Activated effector memory CD4-positive, alpha-beta T cell treated with Interleukin-2 at 50 U/mL for 16 hours (primary cell): ENCODE data around the gene ZNHIT3.
"Not testable (repeated sequence)": the region's sequence is repeated elsewhere in the genome, so short reads cannot be mapped to it uniquely, and the experiment has no call there.

Source experiments
- DNase-seq: peaks from one replicate; pipeline ENCODE4 v3.0.0-alpha.2; 2020

ZNHIT3 gene

DNA sequence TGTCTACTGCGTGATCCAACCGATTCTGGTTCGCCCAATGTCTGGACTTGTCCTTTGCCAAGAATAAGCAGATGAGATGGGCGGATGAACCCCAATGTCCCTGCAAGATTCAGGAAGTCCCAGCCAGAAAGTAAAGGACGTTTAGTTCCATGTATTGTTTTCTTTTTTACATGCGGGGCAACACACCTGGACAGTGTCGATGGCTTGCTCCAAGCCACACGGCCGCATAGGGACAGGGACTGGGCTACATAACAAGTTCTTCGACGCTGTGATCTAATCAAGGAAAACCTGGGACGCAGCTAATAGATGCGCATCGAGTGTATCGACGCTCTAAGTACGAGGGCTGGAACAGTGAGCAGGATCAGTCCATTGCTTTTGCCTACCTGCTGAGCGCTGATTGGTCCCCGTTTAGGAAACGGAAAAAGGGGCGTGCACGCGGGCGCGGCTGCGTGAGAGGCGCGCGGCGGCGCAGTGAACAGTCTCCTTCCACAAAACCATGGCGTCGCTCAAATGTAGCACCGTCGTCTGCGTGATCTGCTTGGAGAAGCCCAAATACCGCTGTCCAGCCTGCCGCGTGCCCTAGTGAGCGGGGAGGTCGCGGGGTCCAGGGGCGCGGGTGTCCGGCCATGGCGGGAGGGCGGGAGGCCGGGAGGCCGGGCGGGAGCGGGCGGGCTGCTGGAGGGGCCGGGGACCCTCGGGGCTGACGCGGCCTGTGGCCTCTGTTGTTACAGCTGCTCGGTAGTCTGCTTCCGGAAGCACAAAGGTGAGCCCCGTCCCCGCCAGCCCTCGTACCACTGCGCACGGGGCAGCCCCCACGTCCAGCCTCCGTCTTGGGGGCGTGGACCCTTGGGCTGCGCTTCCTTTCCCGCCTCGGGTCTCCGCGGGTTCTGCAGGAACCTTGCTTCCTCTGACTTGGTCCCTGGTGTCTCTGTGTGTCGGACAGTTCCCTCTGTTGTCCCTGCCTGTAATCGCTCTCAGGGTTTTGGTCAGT is at the start of gene ZNHIT3:
ZNHIT3 (plus strand) TSS at position 478 of the 991 bp plus-strand sequence; CDS start at position 497, 19 bp downstream.
- DNase-seq: peak; percentile 88

DNA sequence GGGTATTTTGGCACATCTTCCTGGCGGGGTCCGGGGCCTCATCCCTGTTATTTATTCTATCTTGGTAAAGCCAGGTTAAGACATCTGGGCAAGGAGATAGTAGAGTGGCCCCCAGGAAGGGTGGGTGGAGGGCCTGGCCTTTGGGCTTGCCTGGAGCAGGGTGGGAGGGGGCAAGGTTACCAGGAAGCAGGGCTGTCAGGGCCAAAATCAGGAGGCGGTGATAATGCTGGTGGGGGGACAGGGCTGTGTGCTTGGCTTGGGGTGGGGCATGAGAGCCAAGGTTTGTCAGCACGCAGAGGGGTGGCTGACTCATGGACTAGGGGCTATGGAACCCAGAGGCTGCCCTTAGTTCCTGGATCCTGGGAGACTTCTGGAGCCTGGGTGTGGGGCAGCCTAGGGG is 44.7 kb upstream of the ZNHIT3 start:
- DNase-seq: not testable (repeated sequence)

DNA sequence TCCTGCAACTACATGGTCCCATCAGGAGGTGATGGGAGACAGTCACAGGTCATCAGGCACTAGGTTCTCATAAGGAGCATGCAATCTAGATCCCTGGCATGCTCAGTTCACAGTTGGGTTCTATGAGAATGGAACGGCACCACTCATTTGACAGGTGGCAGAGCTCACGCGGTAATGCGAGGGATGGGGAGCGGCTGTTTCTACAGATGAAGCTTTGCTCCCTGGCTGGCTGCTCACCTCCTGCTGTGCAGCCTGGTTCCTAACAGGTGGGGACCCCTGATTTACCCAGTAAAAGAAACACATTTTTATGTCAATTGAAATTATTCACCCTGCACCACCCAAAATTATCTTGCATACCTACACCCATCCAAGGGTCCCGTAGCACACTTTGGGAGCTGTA is 42.7 kb upstream of the ZNHIT3 start:
- no peak for DNase-seq

DNA sequence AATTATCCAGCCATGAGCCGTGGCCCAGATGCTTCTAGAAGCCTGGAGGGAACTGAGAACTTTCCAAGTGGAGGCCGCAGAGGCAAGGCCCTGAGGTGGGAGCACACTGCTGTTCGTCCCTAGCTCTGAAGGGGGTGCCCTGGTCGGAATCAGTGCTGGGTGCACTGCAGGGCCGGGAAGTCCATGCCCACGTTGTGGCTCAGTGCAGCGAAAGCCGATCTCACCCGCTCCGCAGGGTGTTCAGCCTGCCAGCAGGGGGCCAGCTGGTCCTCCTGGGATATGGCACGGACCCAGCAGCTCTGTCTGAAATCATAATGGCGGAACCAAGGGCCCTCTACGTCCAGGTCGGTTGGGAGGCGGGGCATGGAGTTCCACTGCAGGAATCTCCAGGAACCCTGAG is 36.5 kb upstream of the ZNHIT3 start:
- not testable (repeated sequence) for DNase-seq

DNA sequence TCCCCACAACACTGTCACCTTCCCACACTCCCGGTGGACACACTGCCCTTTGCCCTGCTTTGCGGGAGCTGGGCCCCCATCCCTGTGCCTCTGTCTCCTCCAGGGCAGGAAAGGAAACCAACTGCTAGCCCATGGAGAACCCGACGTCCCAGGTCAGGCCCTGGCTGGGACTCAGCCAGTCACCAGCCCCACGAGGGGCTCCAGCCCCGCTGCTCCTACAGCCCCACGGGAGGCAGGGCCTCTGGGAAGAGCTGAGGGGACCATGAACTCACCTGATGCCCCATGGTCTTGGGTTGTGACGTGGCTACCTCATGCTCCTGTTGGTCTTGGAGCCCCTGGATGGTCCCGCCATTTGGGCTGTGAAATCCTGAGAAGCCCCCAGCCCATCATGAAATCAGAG is 33.6 kb upstream of the ZNHIT3 start:
- not testable (repeated sequence) for DNase-seq

DNA sequence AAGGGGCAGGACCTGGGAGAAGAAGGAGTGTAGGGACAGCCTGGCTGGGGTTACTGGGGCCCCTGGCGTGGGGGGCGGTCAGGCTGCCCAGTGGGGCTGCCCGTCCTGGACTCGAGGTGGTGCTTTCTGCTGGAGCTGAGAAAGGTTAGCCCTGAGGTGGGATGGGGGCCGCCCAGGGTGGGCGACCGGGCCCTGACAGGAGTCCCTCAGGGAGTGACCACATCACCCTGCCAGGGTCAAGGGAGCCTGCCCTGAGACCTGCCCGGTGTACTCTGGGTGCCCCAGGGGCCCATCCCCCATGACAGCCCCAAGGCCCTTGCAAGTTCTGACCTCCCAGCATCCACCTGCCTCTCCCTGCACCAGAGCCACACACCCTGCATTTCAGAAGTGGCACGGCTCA is 28.8 kb upstream of the ZNHIT3 start:
- DNase-seq: not testable (repeated sequence)

DNA sequence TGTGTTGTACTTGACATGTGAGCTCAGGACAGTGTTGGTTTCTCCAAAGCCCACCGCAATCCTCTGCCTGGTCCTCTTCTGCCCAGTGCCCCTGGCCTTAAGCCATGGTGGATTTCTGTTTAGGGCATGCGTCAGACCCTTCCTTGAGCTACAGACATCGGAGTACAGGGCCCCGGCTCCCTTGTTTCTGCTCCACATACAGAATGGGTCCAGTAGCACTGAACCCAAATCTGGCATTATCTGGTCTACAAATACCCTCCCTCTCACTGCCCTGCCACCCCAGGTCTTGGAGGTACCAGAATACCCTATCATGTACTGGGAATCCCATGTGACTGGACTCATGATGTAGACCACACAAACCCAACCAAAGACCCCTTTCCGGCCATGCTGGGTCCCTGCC is 27.4 kb upstream of the ZNHIT3 start:
- no peak for DNase-seq

DNA sequence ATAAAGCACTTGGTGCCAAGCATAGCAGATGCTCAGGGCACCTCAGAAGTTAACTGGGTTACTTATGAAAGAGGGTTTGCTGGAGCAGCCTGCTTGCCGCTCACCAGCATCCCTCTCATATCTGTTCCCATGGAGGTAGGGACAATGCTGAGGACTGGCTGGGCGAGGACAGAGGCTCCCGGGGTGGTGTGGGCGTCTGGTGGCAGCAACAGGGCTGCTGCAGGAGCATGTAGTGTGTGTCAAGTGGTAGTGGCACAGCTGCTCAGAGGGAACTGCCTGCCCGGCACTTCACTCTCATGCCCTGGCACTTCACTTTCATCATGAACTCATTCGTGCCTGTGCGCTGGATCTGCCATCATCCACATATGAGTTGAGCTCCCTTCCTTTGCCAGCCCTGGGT is 26.9 kb upstream of the ZNHIT3 start:
- DNase-seq: no peak

DNA sequence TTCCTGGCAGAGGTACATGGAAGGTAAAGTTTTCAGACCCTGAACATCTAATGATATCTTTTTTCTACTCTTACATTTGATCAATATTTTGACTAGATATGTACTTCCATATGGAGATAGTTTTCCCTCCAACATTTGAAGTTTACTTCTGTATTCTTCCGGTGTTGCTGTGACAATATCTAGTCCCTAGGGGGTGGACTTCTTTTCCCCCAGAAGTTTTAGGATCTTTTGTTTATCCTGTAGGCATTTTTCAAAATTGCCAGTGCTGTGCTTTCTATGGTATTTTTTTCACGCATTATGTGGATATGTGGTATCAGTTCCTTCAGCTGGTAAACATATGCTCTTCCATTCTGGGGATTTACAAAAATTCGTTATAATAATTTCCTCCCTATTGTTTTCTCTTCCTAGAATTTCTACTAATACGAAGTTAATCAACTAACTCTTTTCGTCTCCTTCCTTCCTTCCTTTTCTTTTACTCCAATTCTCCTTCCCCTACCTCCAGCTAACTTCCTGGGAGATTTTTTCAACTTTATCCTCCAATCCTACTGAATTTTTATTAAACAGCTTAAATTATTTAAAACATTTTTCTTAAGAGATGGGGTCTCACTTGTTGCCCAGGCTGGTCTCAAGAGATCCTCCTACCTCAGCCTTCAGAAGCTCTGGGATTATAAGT is 26.1 kb upstream of the ZNHIT3 start:
- DNase-seq: no peak

DNA sequence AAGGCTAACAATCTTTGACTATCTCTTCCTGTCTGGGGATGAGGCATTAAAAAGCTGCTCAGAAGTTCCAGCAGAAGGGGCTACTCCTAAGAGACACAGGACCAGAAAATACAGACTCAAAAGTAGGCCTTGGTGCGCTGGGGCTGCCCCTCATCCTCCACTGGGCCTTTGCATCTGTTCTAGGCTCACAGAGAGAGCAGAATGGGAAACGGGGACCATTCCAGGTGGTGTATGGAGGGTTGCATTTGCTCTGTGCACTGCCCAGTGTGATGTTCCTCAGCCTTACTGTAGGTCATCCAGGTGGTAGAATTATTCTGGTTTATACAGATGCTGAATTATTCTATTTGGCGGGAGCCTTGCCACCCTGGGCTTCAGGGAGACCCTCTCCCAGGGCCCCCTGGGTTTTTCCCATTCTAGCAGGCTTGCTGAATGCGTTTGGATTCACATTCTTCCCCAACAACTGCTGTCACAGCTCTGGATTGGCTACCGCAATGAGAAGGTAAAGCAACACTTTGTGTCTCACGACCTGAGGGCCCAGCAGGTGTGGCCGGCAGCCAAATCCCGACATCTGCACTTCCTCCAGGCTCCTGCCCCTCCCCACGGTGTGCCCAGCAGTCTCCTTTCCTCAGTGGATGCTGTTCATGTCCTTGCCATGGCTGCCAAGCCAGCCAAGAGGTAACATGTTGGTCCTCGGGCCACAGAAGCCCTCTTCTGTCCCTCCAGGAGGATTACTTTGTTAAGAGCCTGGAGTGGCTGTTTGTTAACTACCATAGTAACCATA is 25.0 kb upstream of the ZNHIT3 start:
- DNase-seq: no peak

DNA sequence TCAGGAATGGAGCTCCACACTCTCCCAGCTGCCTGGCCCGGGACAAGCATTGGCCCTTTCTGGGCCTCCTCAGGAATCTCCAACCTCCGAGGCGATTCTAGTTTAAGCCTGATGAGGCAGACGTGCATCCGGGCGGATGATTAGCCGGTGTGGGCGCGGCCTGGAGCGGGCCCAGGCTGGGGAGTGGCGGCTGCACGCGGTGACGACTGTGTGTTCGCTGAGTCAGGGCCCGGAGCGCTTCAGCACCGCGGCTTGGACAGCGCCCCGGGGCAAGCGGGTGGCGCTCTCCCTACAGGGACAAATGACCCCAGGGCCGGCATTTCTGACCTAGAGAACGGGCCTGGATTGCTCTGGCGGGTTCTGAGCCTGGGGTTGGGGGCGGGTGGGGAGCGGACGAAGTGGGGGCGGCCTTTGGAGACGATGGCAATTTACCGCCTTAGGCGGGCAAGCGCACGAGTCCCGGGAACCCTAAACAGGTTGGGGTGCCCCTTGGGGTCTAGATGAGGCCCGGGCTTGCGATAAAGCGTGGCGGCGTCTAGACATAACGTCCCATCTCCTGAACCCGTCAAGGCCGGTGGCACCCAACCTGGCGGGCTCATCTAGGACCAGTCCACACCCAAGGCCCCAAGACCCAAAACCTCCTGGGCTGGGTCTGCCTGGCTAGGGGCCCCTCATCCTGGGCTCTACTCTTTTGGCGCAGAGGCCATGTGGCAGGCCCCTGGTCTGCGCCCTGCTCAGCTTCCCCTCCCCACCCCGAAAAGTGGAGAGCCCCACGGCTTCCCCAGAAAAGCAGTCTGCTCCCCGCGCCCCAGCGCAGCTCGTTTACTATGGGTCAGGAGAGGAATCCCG is 22.3 kb upstream of the ZNHIT3 start:
- no peak for DNase-seq

DNA sequence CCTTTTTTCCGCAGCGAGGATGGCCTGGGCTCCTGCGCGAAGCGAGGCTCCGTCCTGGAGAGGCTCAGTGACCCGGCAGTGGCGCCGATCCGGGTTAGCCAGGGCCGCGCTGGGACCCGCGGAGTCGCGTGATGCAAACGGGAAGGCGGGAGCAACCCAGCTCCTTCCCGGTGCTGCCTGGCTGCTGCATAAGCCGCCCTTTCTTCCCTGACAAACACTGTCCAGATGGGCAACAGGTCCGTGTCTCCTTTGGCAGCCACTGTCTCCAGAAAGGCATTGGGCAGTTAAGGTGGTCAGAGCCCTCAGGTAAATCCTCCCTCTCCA is 21.8 kb upstream of the ZNHIT3 start:
- no peak for DNase-seq

DNA sequence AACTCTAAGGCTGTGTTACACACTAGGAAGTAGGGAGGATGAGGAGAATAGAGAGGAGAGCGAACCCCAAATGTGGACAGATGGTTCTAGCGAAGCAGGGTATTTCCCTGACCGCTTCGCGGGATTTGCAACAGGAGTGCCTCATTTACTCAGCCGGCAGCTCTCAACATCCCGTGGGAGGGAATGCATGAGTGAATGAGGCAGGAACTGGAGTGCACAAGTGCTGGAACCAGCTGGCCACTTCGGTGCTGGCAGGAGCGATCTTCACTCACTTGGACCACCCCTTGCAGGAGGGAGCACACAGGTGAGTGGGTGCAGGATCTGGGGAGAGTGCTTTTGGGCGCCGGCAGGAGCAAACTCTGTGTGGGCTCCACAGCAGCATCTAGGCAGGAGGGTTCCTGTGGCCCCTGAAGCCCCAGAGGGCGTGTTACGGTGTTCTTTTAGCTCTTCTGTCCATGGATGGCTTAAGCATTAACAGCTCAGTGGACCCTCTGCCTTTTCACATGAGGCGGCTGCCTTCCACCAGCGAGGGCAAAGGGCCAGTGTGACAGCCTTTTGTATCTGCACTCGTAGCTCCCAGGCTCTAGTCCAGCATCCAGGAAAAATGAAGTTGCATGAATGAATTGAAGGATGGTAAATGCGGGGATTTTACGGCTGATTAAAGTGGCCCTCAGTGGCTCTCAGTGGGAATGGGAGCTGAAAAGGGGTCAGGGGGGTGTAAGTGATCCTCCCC is 17.4 kb upstream of the ZNHIT3 start:
- no peak for DNase-seq

DNA sequence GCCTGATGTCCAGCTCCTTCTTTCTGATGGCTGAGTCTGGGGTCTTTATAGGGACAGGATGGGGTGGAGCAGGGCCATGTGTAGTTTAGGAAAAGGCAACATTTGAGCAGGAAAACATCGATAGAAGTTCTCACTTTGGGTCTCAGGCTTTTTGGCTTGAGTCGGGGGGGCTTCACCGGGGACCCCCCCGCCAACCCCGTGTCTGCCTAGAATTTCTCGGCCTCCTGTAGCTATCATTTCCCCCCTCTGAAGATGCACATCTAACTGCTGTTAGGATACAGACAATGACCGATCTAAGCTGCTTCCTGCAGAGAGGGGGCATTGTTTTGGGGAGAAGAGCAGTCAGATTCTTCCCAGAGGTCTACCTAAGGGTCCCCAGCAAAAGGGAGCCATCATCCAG is 16.7 kb upstream of the ZNHIT3 start:
- DNase-seq: no peak

DNA sequence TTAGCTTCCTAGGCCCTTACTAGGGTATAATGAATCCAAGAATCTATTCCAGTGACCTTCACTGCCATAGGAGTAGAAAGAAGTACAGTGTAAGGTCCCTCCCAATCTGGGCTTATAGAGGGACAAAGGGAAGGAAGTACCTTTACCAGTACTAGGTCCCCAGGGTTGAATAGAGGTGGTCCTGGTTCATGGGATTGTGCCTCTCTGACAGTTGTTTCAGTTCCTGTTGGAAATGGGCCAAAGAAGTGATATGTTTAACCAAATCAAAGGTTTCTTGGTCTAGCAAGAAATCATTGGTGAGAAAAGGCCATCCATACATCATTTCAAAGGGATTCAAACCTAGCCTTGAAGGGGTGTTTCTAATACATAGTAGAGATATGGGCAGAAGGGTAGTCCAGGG is 16.0 kb upstream of the ZNHIT3 start:
- no peak for DNase-seq

DNA sequence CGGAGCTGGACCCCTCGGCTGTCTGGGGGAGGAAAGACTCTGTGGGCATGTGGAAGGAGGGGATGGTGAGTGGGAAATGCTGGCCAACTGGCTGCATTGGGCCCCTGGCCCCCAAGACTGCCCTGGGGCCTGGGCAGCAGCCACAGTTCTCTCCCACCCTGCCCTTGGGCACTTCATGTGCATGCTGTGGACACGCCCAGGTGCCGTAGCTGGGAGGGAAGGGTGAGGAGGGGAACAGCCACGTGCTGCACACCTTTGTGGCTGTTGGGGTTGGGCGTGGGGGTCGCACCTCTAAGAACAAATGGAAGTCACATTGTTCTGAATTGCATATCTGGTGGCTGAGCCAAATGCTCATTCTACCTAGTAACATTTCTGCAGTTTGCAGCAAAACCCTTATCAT is 11.9 kb upstream of the ZNHIT3 start:
- DNase-seq: no peak

DNA sequence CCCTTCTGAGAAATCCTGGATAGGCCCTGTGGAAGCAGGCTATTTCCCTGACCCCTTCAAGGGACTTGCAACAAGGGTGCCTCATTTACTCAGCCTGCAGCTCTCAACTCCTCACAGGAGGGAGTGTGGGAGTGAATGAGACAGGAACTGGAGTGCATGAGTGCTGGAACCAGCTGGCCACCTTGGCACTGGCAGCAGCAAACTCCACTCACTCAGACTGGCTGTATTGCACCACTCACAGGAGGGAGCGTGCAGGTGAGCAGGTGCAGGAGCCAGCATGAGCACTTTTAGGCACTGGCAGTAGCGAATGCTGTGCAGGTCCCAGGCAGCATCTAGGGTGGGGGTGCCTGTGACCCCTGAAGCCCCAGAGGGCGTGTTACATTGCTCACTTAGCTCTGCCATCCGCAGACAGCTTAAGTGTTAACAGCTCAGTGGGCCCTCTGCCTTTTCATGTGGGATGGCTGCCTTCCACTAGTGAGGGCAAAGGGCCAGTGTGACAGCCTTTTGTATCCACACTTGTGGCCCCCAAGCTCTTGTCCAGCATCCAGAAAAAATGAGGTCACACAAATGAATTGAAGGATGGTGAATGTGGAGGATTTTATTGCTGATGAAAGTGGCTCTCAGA is 11.0 kb upstream of the ZNHIT3 start:
- no peak for DNase-seq

DNA sequence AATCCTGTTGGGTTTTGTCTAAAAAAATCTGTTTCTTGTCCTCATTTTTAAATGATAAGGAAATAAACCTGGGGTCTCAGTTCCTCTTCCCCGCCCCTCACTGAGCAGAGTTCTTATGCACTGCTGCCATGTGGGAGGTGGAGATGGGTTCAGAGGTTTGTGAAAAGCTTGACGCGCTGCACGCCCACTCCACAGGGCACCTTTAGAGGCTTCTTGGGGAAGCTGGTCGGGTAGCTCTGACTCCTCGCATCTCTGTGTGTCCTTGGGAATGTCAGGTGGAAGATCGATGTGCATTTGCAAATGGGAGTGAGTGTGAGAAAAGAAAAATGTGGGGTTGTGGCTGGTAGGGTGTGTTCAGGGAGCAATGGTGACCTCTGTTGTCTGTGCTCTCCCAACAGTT is 4.7 kb upstream of the ZNHIT3 start:
- no peak for DNase-seq

DNA sequence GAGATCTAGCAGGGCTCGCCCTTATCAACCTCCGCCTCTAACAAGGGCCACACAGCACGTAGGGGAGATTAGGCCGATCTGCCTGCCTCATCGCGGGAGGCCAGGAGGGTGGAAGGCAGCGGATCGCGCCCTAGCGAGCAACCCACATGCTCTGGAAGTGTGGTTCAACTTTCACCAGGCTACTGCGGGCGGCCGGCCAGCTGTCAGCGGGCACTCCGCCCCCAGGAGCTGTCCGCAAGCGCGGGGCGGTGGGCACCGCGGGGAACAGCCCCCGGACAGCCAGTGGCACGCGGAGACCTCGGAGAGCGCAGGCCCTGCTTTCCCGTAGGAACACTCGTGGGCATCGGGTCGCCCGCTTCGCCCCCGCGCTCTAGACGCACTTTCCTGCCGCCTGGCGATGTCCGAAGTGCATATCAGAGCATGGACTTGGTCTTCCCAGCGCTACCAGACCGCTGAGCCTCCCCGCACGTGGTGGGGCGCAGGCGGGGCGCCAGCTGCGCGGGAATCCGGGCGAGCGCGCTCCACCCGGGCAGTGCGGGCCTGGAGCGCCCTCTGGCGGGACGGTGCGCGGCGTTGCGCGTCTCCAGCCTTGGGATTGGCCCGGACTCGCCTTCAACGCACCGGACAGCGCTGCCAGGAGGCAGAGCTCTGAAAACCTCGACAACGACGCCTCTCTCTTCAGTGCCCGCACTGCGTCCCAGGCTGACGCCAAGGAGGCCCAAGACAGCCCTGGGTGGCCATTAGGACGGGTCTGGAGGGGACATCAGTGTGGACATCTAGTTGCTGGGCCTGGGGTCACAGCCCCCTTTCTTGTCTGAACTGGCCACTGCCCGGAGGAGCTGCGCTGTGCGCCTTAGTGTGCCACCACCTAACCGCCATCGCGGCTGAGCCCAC is 3.6 kb upstream of the ZNHIT3 start:
- DNase-seq: peak; percentile 66

DNA sequence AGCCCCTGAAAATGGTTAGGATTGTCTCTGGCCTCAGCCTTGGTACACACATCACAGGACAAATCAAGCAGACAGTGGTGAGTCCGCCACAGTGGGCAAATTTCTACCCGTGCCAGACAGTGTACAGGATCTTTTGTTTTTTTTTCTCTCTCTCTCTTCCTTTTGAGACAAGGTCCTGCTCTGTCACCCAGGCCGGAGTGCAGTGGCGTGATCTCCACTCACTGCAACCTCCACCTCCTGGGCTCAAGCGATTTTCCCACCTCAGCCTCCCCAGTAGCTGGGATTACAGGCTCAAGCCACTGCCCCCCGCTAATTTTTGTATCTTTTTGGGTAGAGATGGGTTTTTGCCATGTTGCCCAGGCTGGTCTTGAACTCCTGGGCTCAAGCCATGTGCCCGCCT is 2.5 kb upstream of the ZNHIT3 start:
- not testable (repeated sequence) for DNase-seq
